GM12878 (cell line): ENCODE measurements around the gene TSR1. TPM values are rescaled to one million over a fixed set of nuclear protein-coding genes. Genes with fewer than 3 reads are reported as not detected.

Source experiments
- ATAC-seq: fragments of 200-7000 bp; cut with Tn5 transposase; 3 replicates; pipeline ENCODE4 v1.9.1; 2020; ENCODE audit warnings: mild to moderate bottlenecking, moderate library complexity
- BruUV-seq: library from RNA; stranded (reverse); fragments of 400-500 nt; replicated peaks from 2 replicates; lab custom pipeline; 2021; lab: Mats Ljungman, UMichigan
- CTCF ChIA-PET: fragments of 300-600 bp; sonication (Branson Sonifier 250); formaldehyde crosslinking; extraction: SDS; loops from one replicate; lab custom pipeline; 2021; ENCODE audit warnings: inconsistent platforms; lab: Yijun Ruan, JAX
- POLR2A ChIA-PET: fragments of 350-600 bp; formaldehyde crosslinking; extraction: SDS; loops from one replicate; lab custom pipeline; 2021; ENCODE audit warnings: inconsistent platforms; lab: Charles Lee
- RAD21 ChIA-PET: fragments of 300-600 bp; sonication (Branson Sonifier 250); formaldehyde crosslinking; loops from one replicate; lab custom pipeline; 2023; ENCODE audit warnings: antibody characterized with exemption; ENCODE audit not compliant: unreplicated experiment; lab: Charles Lee
- SMC1A ChIA-PET: fragments of 300-600 bp; sonication (Branson Sonifier 250); formaldehyde crosslinking; loops from one replicate; lab custom pipeline; 2023; ENCODE audit not compliant: unreplicated experiment, uncharacterized antibody; lab: Charles Lee
- DNase-seq: peaks from one replicate; pipeline ENCODE4 v3.0.0-alpha.2; 2011; ENCODE audit warnings: low read depth, low spot score
- FAIRE-seq: peaks from 3 replicates; lab custom pipeline; 2011; peaks lifted over from hg19 to GRCh38; lab: Jason Lieb, UNC
- H2AFZ ChIP-seq: 2 replicates; pipeline ENCODE4 v1.6.0; 2011; ENCODE audit warnings: low read depth, low read length, control low read depth; ENCODE audit not compliant: control insufficient read depth
- H3K27ac ChIP-seq: 2 replicates; pipeline ENCODE4 v1.5.1; 2011; ENCODE audit warnings: control low read depth; ENCODE audit not compliant: control insufficient read depth, insufficient read depth
- H3K27me3 ChIP-seq, 2 experiments: replicated peaks in 1 of 2; 2 replicates each; pipeline versions ENCODE4 v1.6.0 to v1.6.1; 2011; ENCODE audit warnings: low read length in 1 of 2; ENCODE audit not compliant: control insufficient read depth in 2 of 2, insufficient read depth in 2 of 2
- H3K36me3 ChIP-seq, 2 experiments: 2 replicates each; pipeline ENCODE4 v1.5.1; 2011; ENCODE audit warnings: low read length in 1 of 2; ENCODE audit not compliant: control insufficient read depth in 2 of 2, insufficient read depth in 2 of 2
- H3K4me1 ChIP-seq: 2 replicates; pipeline ENCODE4 v1.6.1; 2011; ENCODE audit warnings: mild to moderate bottlenecking, low read length, moderate library complexity, mixed read lengths; ENCODE audit not compliant: control insufficient read depth, insufficient read depth
- H3K4me2 ChIP-seq: 2 replicates; pipeline ENCODE4 v1.6.0; 2011; ENCODE audit warnings: control low read depth; ENCODE audit not compliant: control insufficient read depth, insufficient read depth
- H3K4me3 ChIP-seq: fragments of 200-600 bp; sonication (generic); 2 replicates; pipeline ENCODE4 v1.5.1; 2016
- H3K79me2 ChIP-seq: 2 replicates; pipeline ENCODE4 v1.6.0; 2011; ENCODE audit warnings: low read length; ENCODE audit not compliant: control insufficient read depth, insufficient read depth
- H3K9ac ChIP-seq: 2 replicates; pipeline ENCODE4 v1.8.0; 2011; ENCODE audit warnings: low read length, control low read depth, mixed read lengths; ENCODE audit not compliant: control insufficient read depth, insufficient read depth
- H3K9me3 ChIP-seq: replicated peaks from 3 replicates; pipeline ENCODE4 v1.5.1; 2011; ENCODE audit warnings: mild to moderate bottlenecking, low read length; ENCODE audit not compliant: control insufficient read depth, insufficient read depth
- H4K20me1 ChIP-seq: 2 replicates; pipeline ENCODE4 v1.6.0; 2011; ENCODE audit not compliant: control insufficient read depth, insufficient read depth
- CBX5 ChIP-seq: sonication (generic); IDR thresholded peaks from 2 replicates; pipeline ENCODE4 v1.6.1; 2016; ENCODE audit warnings: low read depth, moderate library complexity, mild to moderate bottlenecking, inconsistent platforms
- EGR1 ChIP-seq, 2 experiments: IDR thresholded peaks; 1 replicate in 1 of 2; 2 replicates in 1 of 2; pipeline ENCODE4 v1.6.1; 2011 to 2012; ENCODE audit warnings: low read depth in 2 of 2, low read length in 2 of 2, borderline replicate concordance in 1 of 2, mild to moderate bottlenecking in 1 of 2, moderate library complexity in 1 of 2
- MEF2B ChIP-seq: fragments of 450-650 bp; IDR thresholded peaks from 2 replicates; pipeline ENCODE4 v1.6.1; 2018; ENCODE audit warnings: mild to moderate bottlenecking, moderate library complexity; ENCODE audit not compliant: partially characterized antibody, poor library complexity, severe bottlenecking
- RCOR1 ChIP-seq: conservative IDR thresholded peaks from 2 replicates; pipeline ENCODE4 v1.6.1; 2012; ENCODE audit warnings: low read depth, low read length, improper control_type of control experiment
- TCF7 ChIP-seq: IDR thresholded peaks from 2 replicates; pipeline ENCODE4 v1.6.1; 2014; ENCODE audit warnings: antibody characterized with exemption, borderline replicate concordance
- WGBS: methylation state at CpG from one replicate; pipeline ENCODE4 v1.1.6; 2016; ENCODE audit warnings: low lambda C conversion rate; ENCODE audit not compliant: insufficient replicate concordance, insufficient coverage; ENCODE audit errors: missing lambda C conversion rate; 5-methylcytosine and 5-hydroxymethylcytosine counted together
- in situ Hi-C: fragments of 300-500 bp; cut with MboI; formaldehyde crosslinking; loops from 9 replicates; pipeline ENCODE4 v1.14.3; 2018; ENCODE audit warnings: mixed read lengths
- intact Hi-C: fragments of 100-400 bp; cut with micrococcal nuclease; formaldehyde crosslinking; loops from one replicate; pipeline ENCODE4 v1.14.2; 2022; ENCODE audit not compliant: unreplicated experiment
- polyA plus RNA-seq, 11 experiments: library from polyadenylated mRNA; depleted of rRNA in 4 of 11; unstranded in 6 of 11; stranded (reverse) in 5 of 11; fragments of >200 nt; fragmentation: Nextera tagmentation in 4 of 11; fragmentation: Illumina TruSeq in 1 of 11; extraction: Ambion mirVana in 4 of 11; extraction: Trizol in 1 of 11; gene quantifications; 1 replicate in 1 of 11; 2 replicates in 10 of 11; pipeline versions ENCODE4 v1.2.1 to v1.2.3, GENCODE V29; 2011 to 2016; ENCODE audit warnings: inconsistent platforms in 2 of 11, missing spikeins in 2 of 11, low read depth in 1 of 11
- total RNA-seq, 4 experiments: library from RNA; depleted of rRNA in 3 of 4; stranded (reverse); fragments of >200 nt in 3 of 4; fragmentation: Illumina TruSeq in 1 of 4; extraction: Trizol in 1 of 4; gene quantifications; 2 replicates each; pipeline versions ENCODE4 v1.2.1 to v1.2.3, GENCODE V29; 2013 to 2021
- TF ChIP-seq, protein P1 (sequence below): fragments of 450-650 bp; IDR thresholded peaks from 2 replicates; pipeline ENCODE4 v1.6.1; 2017; ENCODE audit warnings: low read depth, mild to moderate bottlenecking, moderate library complexity

The TSR1 gene
- total and polyA plus RNA-seq, 10 of the 15 experiments (the other 5 are each of a cell fraction or from before 2014, with no cell fraction given) = 14.7 to 100 (median 46.9) TPM

DNA sequence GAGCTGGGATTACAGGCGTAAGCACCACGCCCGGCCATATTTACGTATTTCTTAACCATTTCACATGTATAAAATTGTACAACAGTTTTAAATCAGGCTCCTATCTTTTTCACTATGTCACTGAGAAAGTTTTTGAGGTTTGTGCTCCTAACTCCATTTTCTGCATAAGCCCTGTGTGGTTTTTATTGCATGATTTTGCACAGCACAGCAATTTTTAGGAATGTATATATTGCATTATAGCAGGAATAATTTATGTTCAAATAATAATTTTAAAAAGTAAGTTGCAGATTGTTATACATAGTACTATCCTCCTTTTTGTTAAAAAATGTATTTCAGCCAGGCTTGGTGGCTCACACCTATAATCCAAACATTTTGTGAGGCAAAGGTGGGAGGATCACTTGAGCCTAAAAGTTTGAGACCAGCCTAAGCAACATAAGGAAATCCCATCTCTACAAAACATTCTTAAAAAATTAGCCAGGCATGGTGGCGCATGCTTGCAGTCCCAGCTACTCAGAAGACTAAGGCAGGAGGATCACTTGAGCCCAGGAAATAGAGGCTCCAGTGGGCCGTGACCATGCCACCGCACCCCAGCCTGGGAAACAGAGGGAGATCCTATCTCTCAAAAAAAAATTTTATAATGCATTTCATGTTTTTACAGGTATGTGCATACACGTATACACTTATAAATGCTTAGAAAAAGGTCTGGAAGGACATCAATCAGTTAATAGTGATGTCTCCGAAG, 58.7 kb downstream of the TSR1 start:
- no peak overlapping the region for H3K4me2 ChIP-seq
- intact Hi-C loops = no loop called here
- ChIA-PET RAD21 (no interaction called here), CTCF (no interaction called here), POLR2A (interaction anchor here (0.6 kb wide), 1 partner anchor 191 kb away, joined by 3 read pairs; no protein-coding TSS in a partner anchor), SMC1A (interaction anchor here (2.2 kb wide), 1 partner anchor 24 kb away, joined by 8 read pairs; no protein-coding TSS in a partner anchor)
- no peak overlapping the region for H3K27ac ChIP-seq
- TF ChIP-seq EGR1 (IDR thresholded peaks at IDR 0.05; ENCODE audit: borderline replicate concordance in 1 of 2, low read depth in 2 of 2, low read length in 2 of 2) (no peak), RCOR1 (no peak), MEF2B (no peak), TCF7 (no peak), CBX5 (no peak)
- TF ChIP-seq, protein P1, sequence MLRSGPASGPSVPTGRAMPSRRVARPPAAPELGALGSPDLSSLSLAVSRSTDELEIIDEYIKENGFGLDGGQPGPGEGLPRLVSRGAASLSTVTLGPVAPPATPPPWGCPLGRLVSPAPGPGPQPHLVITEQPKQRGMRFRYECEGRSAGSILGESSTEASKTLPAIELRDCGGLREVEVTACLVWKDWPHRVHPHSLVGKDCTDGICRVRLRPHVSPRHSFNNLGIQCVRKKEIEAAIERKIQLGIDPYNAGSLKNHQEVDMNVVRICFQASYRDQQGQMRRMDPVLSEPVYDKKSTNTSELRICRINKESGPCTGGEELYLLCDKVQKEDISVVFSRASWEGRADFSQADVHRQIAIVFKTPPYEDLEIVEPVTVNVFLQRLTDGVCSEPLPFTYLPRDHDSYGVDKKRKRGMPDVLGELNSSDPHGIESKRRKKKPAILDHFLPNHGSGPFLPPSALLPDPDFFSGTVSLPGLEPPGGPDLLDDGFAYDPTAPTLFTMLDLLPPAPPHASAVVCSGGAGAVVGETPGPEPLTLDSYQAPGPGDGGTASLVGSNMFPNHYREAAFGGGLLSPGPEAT = no peak
- H3K4me1 ChIP-seq = 0 out of 2 replicates have a peak, but pooled peaks cover 3% of the 10 kb centered on the region
- no peak overlapping the region for H3K9ac ChIP-seq
- H4K20me1 ChIP-seq = no peaks in the 10 kb centered on the region
- in situ Hi-C loops = no loop called here
- peaks cover 10 to 34% of the 10 kb centered on the region in 2 experiments for H3K36me3 ChIP-seq
- no peak for FAIRE-seq
- H3K4me3 ChIP-seq = no peak overlapping the region
- 95% methylated on average over 9 of the region's 9 CpGs for WGBS
- no peak for DNase-seq
- no peaks in the 10 kb centered on the region for H3K9me3 ChIP-seq
- no peak for ATAC-seq
- BruUV-seq = no TSS peak
- H3K27me3 ChIP-seq = no peaks in the 10 kb centered on the region
- no peak overlapping the region for H2AFZ ChIP-seq
- no peaks in the 10 kb centered on the region for H3K79me2 ChIP-seq
